ENCODE data around the gene NGFR. TPM values are rescaled to one million over a fixed set of nuclear protein-coding genes. Genes with fewer than 3 reads are reported as not detected.

NGFR gene
- total RNA-seq (ENCODE audit: insufficient read depth, low replicate concordance), result 1.9 TPM

GRCh38 chr17:49494986-49495841 lies at the start of gene NGFR:
TSS of gene NGFR (plus strand) at chr17:49495293. CDS start at chr17:49495418, 125 bp downstream.
- DNase-seq (ENCODE audit: low spot score), result peak; percentile 62

GRCh38 chr17:49445591-49445990 lies 49.5 kb upstream of the NGFR start:
- no peak for DNase-seq (ENCODE audit: low spot score)

- peak; percentile 48 for DNase-seq (ENCODE audit: low spot score)
Measured at GRCh38 chr17:49447628-49448302, 47.3 kb upstream of the NGFR start.

- no peak for DNase-seq (ENCODE audit: low spot score)
Measured at GRCh38 chr17:49450181-49450580, 44.9 kb upstream of the NGFR start.

GRCh38 chr17:49450735-49451134 lies 44.4 kb upstream of the NGFR start:
- peak; percentile 68 for DNase-seq (ENCODE audit: low spot score)

GRCh38 chr17:49452201-49452600 lies 42.9 kb upstream of the NGFR start:
- DNase-seq (ENCODE audit: low spot score), result no peak

GRCh38 chr17:49452661-49453060 lies 42.4 kb upstream of the NGFR start:
- DNase-seq (ENCODE audit: low spot score), result no peak

GRCh38 chr17:49454050-49454449 lies 41.0 kb upstream of the NGFR start:
- no peak for DNase-seq (ENCODE audit: low spot score)

GRCh38 chr17:49455272-49455861 lies 39.7 kb upstream of the NGFR start:
- peak; percentile 42 for DNase-seq (ENCODE audit: low spot score)

GRCh38 chr17:49456183-49456965 lies 38.7 kb upstream of the NGFR start:
- DNase-seq (ENCODE audit: low spot score), result peak; percentile 98

GRCh38 chr17:49457564-49458535 lies 37.2 kb upstream of the NGFR start:
- DNase-seq (ENCODE audit: low spot score), result no peak

- DNase-seq (ENCODE audit: low spot score), result no peak
Measured at GRCh38 chr17:49459401-49459984, 35.6 kb upstream of the NGFR start.

- DNase-seq (ENCODE audit: low spot score), result no peak
Measured at GRCh38 chr17:49460401-49460800, 34.7 kb upstream of the NGFR start.

GRCh38 chr17:49461580-49461979 lies 33.5 kb upstream of the NGFR start:
- DNase-seq (ENCODE audit: low spot score), result no peak

GRCh38 chr17:49464049-49464448 lies 31.0 kb upstream of the NGFR start:
- DNase-seq (ENCODE audit: low spot score), result no peak

GRCh38 chr17:49465331-49465903 lies 29.7 kb upstream of the NGFR start:
- no peak for DNase-seq (ENCODE audit: low spot score)

- DNase-seq (ENCODE audit: low spot score), result no peak
Measured at GRCh38 chr17:49466436-49466835, 28.7 kb upstream of the NGFR start.

GRCh38 chr17:49467175-49467574 lies 27.9 kb upstream of the NGFR start:
- no peak for DNase-seq (ENCODE audit: low spot score)

- DNase-seq (ENCODE audit: low spot score), result no peak
Measured at GRCh38 chr17:49468811-49469385, 26.2 kb upstream of the NGFR start.

Measured in umbilical cord (tissue), 2 donors.